ENCODE results near the gene APLP2. TPM values are rescaled to one million over a fixed set of nuclear protein-coding genes. Genes with fewer than 3 reads are reported as not detected.

The APLP2 gene
- total and polyA plus RNA-seq, 4 donors: 190 to 337 (median 233) TPM

GRCh38 chr11:130037058-130037457 is 32.6 kb upstream of the APLP2 start (continued):
- no peak for TF ChIP-seq REST (IDR thresholded peaks at IDR 0.05)
- TF ChIP-seq YY1 (IDR thresholded peaks at IDR 0.05): no peak
- no peak for TF ChIP-seq RAD21 (IDR thresholded peaks at IDR 0.05)
- no peak for TF ChIP-seq HNF4A (conservative IDR thresholded peaks at IDR 0.05)
- no peak for TF ChIP-seq ATF3 (IDR thresholded peaks at IDR 0.05)

- no peaks in the 10 kb centered on the region for H3K4me1 ChIP-seq (ENCODE audit: control insufficient read depth in 4 of 4, insufficient read depth in 4 of 4, low read length in 3 of 4)
- H3K36me3 ChIP-seq (ENCODE audit: control insufficient read depth in 4 of 4, insufficient read depth in 3 of 4, low read depth in 1 of 4, low read length in 3 of 4): no peaks in the 10 kb centered on the region
- H3K9me3 ChIP-seq (ENCODE audit: control insufficient read depth in 4 of 4, low read length in 3 of 4): no peaks in the 10 kb centered on the region
- TF ChIP-seq EGR1 (IDR thresholded peaks at IDR 0.05; ENCODE audit: low read depth in 2 of 2) (no peak), CTCF (IDR thresholded peaks at IDR 0.05; ENCODE audit: low read depth, low read length, missing input control) (no peak), YY1 (IDR thresholded peaks at IDR 0.05) (no peak), HNF4G (IDR thresholded peaks at IDR 0.05) (no peak), JUND (IDR thresholded peaks at IDR 0.05) (no peak), MAX (IDR thresholded peaks at IDR 0.05) (no peak), RAD21 (IDR thresholded peaks at IDR 0.05) (no peak), ATF3 (IDR thresholded peaks at IDR 0.05) (no peak), SP1 (IDR thresholded peaks at IDR 0.05) (no peak), FOXA1 (IDR thresholded peaks at IDR 0.05) (no peak), TAF1 (conservative IDR thresholded peaks at IDR 0.05) (no peak), REST (IDR thresholded peaks at IDR 0.05) (no peak), FOXA2 (IDR thresholded peaks at IDR 0.05) (no peak), HNF4A (conservative IDR thresholded peaks at IDR 0.05) (no peak), NR2F2 (IDR thresholded peaks at IDR 0.05) (no peak), RXRA (IDR thresholded peaks at IDR 0.05) (no peak), GABPA (IDR thresholded peaks at IDR 0.05 in 1 of 2, conservative IDR thresholded peaks at IDR 0.05 in 1 of 2) (no peak)
- no peaks in the 10 kb centered on the region for H3K27me3 ChIP-seq (ENCODE audit: control insufficient read depth in 4 of 4, insufficient read depth in 4 of 4, low read length in 3 of 4)
- DNase-seq (ENCODE audit: low spot score): no peak
- H3K9ac ChIP-seq (ENCODE audit: low read depth in 1 of 2, low read length in 2 of 2): no peak overlapping the region
- 78% methylated on average over 7 of the region's 7 CpGs for WGBS
- H3K4me3 ChIP-seq (ENCODE audit: low read depth in 1 of 3, low read length in 3 of 3): no peak overlapping the region
- H3K27ac ChIP-seq (ENCODE audit: low read depth in 1 of 2, low read length in 2 of 2): no peak overlapping the region
These were observed 31.7 kb upstream of the APLP2 start for GRCh38 chr11:130037881-130038585.
